ENCODE measurements around the gene SLC30A4.
"Not testable (repeated sequence)": the region's sequence is repeated elsewhere in the genome, so short reads cannot be mapped to it uniquely, and the experiment has no call there.

SLC30A4 gene, protein sequence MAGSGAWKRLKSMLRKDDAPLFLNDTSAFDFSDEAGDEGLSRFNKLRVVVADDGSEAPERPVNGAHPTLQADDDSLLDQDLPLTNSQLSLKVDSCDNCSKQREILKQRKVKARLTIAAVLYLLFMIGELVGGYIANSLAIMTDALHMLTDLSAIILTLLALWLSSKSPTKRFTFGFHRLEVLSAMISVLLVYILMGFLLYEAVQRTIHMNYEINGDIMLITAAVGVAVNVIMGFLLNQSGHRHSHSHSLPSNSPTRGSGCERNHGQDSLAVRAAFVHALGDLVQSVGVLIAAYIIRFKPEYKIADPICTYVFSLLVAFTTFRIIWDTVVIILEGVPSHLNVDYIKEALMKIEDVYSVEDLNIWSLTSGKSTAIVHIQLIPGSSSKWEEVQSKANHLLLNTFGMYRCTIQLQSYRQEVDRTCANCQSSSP

DNA sequence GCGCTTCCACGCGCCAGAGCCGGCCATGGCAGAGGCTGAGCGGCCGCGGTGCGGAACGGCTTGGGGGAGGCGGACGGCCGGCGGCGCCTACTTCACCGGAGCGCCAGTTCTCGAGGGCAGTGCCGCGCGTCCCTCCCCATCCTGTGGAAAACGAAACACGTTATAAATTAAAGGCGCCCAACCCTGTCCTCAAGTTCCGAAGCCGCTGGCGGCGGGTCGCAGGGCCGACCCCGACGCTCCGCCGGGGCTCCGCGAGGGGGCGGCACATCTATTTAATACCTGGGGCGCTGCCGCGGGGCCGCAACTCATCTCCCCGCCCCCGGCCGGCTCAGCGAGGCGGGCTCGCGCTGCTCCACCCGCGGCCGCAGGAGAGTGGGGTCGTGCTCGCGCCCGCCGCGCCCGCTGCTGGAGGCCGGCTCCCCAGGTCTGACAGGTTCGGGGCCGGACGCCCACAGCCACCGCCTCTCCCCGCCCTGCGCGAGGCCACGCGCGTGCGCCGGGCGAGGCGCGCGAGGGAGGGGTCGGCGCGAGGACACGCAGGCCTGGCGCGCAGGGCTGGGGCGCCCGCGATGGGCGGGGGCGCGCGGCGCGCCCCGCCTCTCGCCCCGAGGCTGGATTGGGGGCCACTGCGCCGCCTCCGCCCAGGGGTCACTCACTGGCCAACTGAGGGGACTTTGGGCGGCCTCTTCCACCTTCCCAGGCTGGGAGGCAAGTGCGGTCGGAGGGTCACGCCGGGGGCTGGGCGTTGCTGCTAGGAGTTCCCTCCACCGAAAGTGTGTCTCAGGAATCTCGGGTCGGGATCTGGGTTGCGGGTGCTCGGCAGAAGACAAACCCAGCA lies at the start of gene SLC30A4:
Gene SLC30A4 (minus strand): TSS at position 428 of the 838 bp plus-strand sequence. CDS start 401 bp downstream, at position 27.
- peak; percentile 29 for DNase-seq

GRCh38 chr15:45555934-45556608 lies 33.5 kb upstream of the SLC30A4 start:
- no peak for DNase-seq

DNA sequence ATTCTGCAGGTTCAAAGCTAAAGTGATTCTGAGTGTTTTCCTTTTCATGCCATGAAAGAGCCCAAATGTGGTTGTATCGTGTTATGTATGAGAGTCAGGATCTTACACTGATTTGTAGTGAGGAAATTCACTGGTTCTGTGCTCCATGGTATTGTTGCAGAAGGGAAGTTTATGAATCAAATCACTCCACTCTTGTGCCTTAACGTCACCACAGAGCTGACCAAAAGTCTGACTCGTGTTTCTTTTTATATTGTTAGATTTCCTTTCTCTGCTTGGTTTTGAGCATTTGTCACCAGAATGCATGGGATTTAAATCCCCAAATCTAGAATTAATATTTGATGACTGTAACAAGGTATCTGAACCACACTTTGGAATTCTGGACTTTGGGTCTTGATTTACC lies 29.1 kb upstream of the SLC30A4 start:
- DNase-seq, result no peak

DNA sequence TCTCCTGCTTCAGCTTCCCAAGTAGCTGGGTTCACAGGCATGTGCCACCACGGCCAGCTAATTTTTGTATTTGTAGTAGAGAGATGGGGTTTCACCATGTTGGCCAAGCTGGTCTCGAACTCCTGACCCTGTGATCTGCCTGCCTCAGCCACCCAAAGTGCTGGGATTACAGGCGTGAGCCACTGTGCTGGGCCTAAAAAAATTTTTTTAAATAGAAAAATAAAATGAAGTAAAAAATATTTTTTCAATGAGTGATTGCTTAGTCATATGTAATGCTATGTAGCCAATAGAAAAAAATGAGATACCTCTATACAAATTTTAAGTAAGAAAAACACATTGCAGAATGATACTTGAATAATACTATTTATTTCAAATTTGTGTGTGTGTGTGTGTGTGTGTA lies 27.9 kb upstream of the SLC30A4 start:
- no peak for DNase-seq

DNA sequence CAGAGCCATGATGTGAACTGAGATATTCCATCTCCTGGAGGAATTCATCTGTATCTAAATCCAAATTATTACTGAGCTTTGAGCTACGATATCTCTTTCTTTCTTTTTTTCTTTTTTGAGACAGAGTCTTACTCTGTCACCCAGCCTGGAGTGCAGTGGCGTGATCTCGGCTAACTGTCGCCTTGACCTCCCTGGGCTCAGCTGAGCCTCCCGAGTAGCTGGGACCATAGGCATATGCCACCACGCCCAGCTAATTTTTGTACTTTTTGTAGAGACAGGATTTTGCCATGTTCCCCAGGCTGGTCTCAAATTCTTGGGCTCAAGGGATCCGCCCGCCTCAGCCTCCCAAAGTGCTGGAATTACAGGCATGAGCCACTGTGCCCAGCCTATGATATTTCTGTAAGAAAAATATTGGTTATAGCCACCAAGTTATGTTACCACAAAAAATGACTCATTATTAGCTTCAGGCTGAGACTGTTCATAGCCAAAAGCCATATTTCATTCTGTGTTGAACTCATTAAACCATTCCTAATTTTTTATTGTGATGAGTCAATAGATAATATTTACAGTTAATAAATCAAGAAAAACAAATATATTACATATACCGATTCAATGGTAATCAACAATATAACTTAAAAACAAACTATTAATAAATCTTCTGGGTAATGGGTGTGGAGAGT lies 27.1 kb upstream of the SLC30A4 start:
- no peak for DNase-seq

GRCh38 chr15:45548753-45549520 lies 26.4 kb upstream of the SLC30A4 start:
- DNase-seq, result peak; percentile 79

- no peak for DNase-seq
Observed at GRCh38 chr15:45546789-45547188, 24.2 kb upstream of the SLC30A4 start.

DNA sequence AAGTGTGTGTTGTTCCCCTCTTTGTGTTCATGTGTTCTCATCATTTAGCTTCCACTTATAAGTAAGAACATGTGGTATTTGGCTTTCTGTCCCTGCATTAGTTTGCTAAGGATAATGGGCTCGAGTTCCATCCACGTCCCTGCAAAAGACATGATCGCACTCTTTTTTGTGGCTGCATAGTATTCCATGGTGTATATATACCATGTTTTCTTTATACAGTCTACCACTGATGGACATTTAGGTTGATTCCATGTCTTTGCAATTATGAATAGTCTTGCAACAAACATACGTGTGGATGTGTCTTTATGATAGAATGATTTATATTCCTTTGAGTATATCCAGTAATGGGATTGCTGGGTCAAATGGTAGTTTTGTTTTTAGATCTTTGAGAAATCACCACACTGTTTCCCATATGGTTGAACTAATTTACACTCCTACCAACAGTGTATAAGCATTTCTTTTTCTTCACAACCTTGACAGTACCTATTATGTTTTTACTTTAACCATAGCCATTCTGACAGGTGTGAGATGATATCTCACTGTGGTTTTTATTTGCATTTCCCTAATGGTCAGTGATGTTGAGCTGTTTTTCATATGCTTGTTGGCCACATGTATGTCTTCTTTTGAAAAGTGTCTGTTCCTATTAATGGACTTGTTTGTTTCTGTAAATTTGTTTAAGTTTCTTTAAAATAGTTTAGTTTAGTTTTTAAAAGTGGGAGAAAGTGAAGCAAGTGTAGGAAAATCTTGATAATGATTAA lies 21.9 kb upstream of the SLC30A4 start:
- DNase-seq, result no peak

- no peak for DNase-seq
Observed at GRCh38 chr15:45543051-45543450, 20.5 kb upstream of the SLC30A4 start.

DNA sequence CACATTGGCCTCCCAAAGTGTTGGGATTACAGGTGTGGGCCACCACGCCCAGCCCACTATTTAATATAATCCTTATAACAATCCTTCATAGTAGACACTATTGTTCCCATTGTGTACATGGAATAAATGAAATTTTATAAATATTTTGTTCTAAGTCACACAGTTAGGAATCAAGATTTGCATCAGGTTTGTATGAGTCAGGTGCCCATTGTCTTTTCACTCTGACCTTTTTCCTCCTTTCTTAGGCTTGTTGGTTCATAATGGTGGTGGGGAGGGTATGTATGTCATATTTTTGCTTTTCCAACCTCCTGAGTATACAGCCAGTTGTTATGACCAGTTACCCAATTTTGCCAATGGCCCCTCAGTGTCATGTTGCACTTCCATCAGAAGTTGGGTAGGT lies 18.0 kb upstream of the SLC30A4 start:
- DNase-seq, result no peak

GRCh38 chr15:45539680-45540079 lies 17.1 kb upstream of the SLC30A4 start:
- DNase-seq, result no peak

GRCh38 chr15:45536934-45537333 lies 14.4 kb upstream of the SLC30A4 start:
- DNase-seq, result no peak

GRCh38 chr15:45535486-45536042 lies 13.0 kb upstream of the SLC30A4 start:
- DNase-seq, result peak; percentile 28

- DNase-seq, result peak; percentile 8
Observed at GRCh38 chr15:45534821-45535220, 12.3 kb upstream of the SLC30A4 start.

DNA sequence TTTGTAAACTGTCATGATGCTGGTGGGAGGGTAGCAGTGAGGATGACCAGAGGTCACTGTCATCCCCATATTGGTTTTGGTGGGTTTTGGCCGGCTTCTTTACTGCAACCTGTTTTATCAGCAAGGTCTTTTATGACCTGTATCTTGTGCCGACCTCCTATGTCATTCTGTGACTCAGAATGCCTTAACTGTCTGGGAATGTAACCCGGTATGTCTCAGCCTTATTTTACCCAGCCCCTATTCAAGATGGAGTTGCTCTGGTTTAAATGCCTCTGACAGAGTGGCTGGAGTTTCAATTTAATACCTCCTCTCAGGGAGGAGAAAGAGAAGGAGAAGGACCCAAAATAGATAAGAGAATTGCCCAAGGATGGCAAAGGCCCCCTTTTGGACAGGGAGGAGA lies 10.3 kb upstream of the SLC30A4 start:
- not testable (repeated sequence) for DNase-seq

DNA sequence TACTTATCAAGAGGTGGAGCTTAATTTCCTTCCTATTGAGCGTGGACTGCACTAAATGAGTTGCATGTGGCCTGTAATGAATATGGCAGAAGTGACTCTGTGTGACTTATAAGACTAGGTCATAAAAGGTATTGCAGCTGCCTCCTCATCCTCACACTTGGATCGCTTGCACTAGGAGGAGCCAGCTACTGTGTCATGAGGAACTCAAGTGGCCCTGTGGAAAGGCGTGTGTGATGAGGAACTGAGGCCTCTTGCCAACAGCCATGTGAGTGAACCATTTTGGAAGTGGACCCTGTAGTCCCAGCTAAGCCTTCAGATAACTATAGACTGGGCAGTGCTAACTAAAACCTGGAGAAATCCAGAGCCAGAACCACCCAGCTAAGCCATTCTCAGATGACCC lies 7.1 kb upstream of the SLC30A4 start:
- no peak for DNase-seq

DNA sequence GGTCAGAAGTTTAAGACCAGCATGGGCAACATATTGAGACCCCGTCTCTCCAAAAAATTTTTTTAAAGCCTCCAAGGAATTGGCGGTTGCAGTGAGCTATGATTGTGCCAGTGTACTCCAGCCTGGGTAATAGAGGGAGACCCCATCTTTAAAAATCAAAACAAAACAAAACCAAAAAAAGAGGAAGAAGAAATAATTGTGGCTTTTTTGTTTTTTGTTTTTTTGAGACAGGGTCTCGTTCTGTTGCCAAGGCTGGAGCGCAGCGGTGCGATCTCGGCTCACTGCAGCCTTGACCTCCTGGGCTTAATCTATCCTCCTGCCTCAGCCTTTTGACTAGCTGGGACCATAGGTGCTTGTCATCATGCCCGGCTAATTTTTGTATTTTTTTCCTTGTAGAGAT lies 4.5 kb upstream of the SLC30A4 start:
- no peak for DNase-seq

- DNase-seq, result no peak
Observed at GRCh38 chr15:45523166-45523460, 558 bp upstream of the SLC30A4 start.

- DNase-seq, result no peak
Observed at GRCh38 chr15:45521596-45522327, 793 bp downstream of the SLC30A4 start.

DNA sequence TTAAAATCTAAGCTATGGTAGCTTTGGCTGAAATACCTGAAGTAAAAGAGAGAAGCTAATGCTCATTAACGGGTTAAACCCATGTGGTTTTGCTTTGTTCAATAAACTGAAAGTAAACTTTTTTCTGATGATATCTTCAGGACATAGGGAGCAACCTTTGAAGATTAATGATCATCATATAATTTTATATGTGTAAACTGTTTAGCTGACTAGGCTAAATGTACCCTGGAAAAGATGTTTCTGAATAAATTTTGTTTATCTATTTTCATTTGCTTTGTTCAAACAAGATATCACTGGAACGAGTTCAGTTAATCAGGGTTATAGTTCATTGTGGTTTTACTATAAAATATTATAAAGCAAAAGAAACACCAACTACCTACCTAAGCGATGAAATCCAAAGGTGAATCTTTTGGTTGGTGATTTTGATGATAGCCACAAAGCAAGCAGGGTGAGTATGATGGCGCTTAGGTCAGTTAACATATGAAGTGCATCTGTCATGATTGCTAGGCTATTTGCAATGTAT lies 11.7 kb downstream of the SLC30A4 start:
- no peak for DNase-seq

Data from NCI-H1048 (cell line).